SK-N-MC (cell line): ENCODE measurements around the gene HSH2D.

Source experiments
- EZH2 ChIP-seq: fragments of 200-600 bp; sonication (generic); IDR thresholded peaks from one replicate; pipeline ENCODE4 v1.6.1; 2017; ENCODE audit warnings: antibody characterized with exemption
- POLR2AphosphoS5 ChIP-seq: IDR thresholded peaks from 2 replicates; pipeline ENCODE4 v1.6.1; 2012; ENCODE audit warnings: mild to moderate bottlenecking, low read depth, low read length, borderline replicate concordance

DNA sequence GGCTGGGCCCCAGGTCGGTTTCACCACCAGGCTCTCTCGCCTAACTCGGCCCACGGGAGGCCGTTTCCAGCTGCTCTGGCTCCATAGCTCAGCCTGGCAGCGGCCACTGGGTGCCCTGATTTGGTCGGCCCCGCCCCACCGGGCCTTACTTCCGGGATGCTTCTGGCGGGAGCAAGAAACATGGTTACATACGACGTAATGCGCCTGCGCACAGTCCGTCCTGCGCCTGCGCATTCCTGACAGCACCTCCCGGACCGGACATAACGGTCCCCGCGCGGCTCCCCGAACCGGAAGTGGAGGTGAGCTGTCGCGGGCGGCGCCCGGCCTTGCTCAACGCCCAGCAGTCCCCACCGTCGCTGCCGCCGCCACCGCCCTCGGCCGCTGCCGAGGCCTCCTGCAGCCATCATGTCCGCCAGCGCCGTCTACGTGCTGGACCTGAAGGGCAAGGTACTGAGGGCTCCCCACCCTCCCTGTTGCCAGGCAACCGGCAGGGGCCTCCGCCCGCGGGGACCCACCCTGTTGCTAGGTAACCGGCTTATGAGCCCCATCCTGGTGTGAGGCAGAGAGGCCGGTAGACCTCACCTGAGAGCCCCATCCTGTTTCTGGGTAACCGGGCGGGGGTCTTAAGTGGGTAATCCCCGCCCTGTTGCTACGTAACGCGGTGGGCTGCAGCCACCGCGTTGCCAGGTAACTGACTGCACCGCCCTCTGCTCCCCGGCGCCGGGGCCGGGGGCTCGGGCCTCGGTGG is 54.3 kb downstream of the HSH2D start, which contains the start of gene AP1M1:
- TF ChIP-seq POLR2AphosphoS5 (peak; percentile 83), EZH2 (no peak)
